Duodenal mucosa (tissue), 2 donors: ENCODE data around the gene USH1C.

Source experiments
- H3K27ac ChIP-seq: one replicate; pipeline ENCODE4 v1.7.0; 2013; ENCODE audit warnings: low read depth, low read length
- H3K27me3 ChIP-seq, 2 donors: one replicate each; pipeline ENCODE4 v1.7.0; 2013; ENCODE audit warnings: low read length in 2 of 2, control low read depth in 1 of 2; ENCODE audit not compliant: insufficient read depth in 2 of 2, control insufficient read depth in 1 of 2
- H3K36me3 ChIP-seq, 2 donors: one replicate each; pipeline ENCODE4 v1.7.0; 2013; ENCODE audit warnings: low read length in 2 of 2, control low read depth in 1 of 2; ENCODE audit not compliant: insufficient read depth in 2 of 2, control insufficient read depth in 1 of 2
- H3K4me1 ChIP-seq, 2 donors: one replicate each; pipeline ENCODE4 v1.7.0; 2013; ENCODE audit warnings: low read length in 2 of 2, control low read depth in 1 of 2; ENCODE audit not compliant: insufficient read depth in 2 of 2, control insufficient read depth in 1 of 2
- H3K4me3 ChIP-seq, 2 donors: one replicate each; pipeline ENCODE4 v1.7.0; 2013; ENCODE audit warnings: low read length in 2 of 2, low read depth in 1 of 2
- H3K9ac ChIP-seq, 2 donors: one replicate each; pipeline ENCODE4 v1.7.0; 2013; ENCODE audit warnings: low read length in 2 of 2, low read depth in 1 of 2
- H3K9me3 ChIP-seq, 2 donors: one replicate each; pipeline ENCODE4 v1.7.0; 2013; ENCODE audit warnings: low read length in 2 of 2, control low read depth in 1 of 2; ENCODE audit not compliant: control insufficient read depth in 1 of 2

USH1C gene

GRCh38 chr11:17558025-17558780 lies 14.0 kb upstream of the USH1C start:
- Histone ChIP-seq H3K9me3 (no peaks in the 10 kb centered on the region), H3K9ac (no peak overlapping the region), H3K36me3 (no peaks in the 10 kb centered on the region), H3K4me3 (no peak overlapping the region), H3K4me1 (no peaks in the 10 kb centered on the region), H3K27ac (no peak overlapping the region), H3K27me3 (no peaks in the 10 kb centered on the region)

DNA sequence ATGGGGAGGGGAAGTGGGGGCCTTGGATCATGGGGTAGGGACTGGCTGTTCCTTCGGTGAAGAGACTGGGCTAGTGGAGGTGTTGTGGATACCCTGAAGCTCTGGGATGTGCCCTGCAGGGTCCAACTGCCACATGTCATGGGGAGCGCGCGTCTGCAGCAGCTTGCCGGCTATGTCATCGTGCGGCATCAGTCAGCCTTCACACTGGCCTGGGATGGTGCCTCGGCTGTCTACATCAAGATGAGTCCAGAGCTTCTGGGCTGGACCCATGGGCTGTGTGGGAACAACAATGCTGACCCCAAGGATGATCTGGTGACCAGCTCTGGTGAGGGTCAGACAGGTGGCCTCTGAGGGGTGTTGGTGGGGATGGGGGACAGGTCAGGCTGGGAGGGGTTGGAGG lies 12.8 kb upstream of the USH1C start:
- H3K27ac ChIP-seq, result no peak overlapping the region

DNA sequence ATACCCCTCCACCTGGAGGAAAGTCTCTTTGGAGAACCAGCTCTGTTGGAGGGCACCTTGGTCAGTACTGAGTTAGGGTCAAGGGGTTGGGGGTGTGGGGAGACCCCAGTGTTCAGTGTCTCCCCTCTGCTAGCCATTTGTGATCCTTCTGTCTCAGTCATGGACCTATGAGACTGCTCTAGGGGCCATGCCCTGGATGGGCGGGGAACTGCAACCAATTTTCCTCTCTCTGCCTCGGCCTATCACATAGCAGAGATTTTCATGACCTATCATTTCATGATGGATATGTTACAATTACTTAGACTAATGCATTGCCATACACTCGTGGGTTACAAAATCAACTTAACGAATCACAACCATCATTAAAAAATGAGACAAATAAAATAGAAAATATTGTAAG lies 10.3 kb upstream of the USH1C start:
- no peaks in the 10 kb centered on the region for H3K4me1 ChIP-seq
- no peaks in the 10 kb centered on the region for H3K9me3 ChIP-seq
- no peaks in the 10 kb centered on the region for H3K27me3 ChIP-seq
- no peak overlapping the region for H3K4me3 ChIP-seq
- no peaks in the 10 kb centered on the region for H3K36me3 ChIP-seq
- H3K9ac ChIP-seq, result no peak overlapping the region
- no peak overlapping the region for H3K27ac ChIP-seq

More for the DNA sequence above, 12.8 kb upstream of the USH1C start:
- H3K4me1 ChIP-seq, result no peaks in the 10 kb centered on the region
- no peaks in the 10 kb centered on the region for H3K27me3 ChIP-seq
- no peak overlapping the region for H3K9ac ChIP-seq
- H3K4me3 ChIP-seq, result no peak overlapping the region
- no peaks in the 10 kb centered on the region for H3K36me3 ChIP-seq
- no peaks in the 10 kb centered on the region for H3K9me3 ChIP-seq

DNA sequence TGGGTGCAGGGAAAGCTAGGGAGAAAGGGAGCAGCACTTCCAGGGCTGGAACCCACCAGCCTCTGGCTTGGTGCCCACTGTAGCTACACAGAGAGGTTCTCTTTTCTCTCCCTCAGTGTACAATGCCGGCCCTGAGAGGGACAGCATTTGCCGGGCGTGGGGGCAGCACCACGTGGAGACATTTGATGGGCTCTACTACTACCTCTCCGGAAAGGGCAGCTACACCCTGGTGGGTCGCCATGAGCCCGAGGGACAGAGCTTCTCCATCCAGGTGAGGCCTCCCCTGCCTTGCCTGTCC lies 9.0 kb upstream of the USH1C start:
- no peaks in the 10 kb centered on the region for H3K4me1 ChIP-seq
- no peaks in the 10 kb centered on the region for H3K36me3 ChIP-seq
- H3K4me3 ChIP-seq, result no peak overlapping the region
- H3K9ac ChIP-seq, result no peak overlapping the region
- no peaks in the 10 kb centered on the region for H3K27me3 ChIP-seq
- H3K9me3 ChIP-seq, result no peaks in the 10 kb centered on the region
- no peak overlapping the region for H3K27ac ChIP-seq

DNA sequence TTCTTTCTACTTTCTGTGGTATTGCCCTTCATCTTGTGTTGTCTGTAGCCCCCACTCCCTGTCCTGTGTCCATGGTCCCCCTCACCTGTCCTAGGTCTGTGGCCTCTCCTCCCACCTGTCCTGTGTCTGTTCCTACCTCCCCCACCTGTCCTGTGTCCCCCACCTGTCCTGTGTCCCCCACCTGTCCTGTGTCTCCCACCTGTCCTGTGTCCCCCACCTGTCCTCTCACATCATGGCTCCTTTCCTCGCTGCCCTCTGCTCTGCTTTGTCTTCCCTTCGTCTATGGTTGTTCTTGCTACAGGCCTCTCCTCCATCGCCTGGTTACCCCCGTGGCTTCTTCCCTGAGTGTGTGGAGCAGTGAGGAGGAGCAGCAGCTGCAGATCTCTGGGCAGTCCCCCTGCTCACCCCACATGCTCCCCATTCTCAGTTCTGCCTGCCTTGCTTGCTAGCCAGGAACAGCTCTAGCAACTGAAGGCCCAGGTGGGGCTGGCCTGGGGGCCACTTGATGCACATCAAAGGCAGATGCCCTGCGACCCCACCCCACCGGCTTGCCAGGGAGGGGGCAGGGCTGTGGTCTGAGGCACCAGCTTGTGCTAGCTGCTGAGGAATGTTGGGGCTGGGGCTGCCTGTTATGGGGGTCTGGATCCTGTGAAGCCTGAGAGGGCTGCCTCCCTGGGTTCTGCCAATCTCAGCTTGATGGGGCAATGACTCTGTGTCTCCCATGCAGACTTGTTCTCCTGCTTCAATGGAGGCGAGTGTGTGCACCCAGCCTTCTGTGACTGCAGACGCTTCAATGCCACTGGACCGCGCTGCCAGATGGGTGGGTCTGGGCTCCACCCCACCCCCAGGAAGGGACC lies 8.4 kb upstream of the USH1C start:
- H3K9me3 ChIP-seq, result no peaks in the 10 kb centered on the region
- no peak overlapping the region for H3K27ac ChIP-seq
- no peaks in the 10 kb centered on the region for H3K4me1 ChIP-seq
- H3K4me3 ChIP-seq, result no peak overlapping the region
- H3K9ac ChIP-seq, result no peak overlapping the region
- peaks cover 0 to 2% of the 10 kb centered on the region in 2 donors for H3K27me3 ChIP-seq
- H3K36me3 ChIP-seq, result no peaks in the 10 kb centered on the region

DNA sequence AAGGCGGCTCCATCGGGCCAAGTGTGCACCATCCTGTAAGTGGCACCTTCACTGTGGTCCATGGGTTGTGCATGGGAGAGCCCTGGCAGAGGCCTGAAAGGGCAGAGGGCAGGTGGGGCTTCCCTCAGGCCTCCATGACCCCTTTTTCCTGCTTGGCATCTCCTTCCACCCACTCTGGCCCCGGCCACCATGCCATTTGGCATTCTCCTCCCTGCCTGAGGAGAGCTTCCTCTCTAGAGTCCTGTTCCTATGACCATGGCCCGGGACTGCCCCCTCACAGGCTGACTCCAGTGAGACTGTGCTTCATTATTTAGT lies 7.8 kb upstream of the USH1C start:
- Histone ChIP-seq H3K36me3 (no peaks in the 10 kb centered on the region), H3K9ac (no peak overlapping the region), H3K4me3 (no peak overlapping the region), H3K4me1 (no peaks in the 10 kb centered on the region), H3K27me3 (peaks cover 0 to 4% of the 10 kb centered on the region in 2 donors), H3K9me3 (no peaks in the 10 kb centered on the region), H3K27ac (no peak overlapping the region)

- peaks cover 2 to 4% of the 10 kb centered on the region in 2 donors for H3K27me3 ChIP-seq
Observed at GRCh38 chr11:17551347-17552040, 7.3 kb upstream of the USH1C start.

GRCh38 chr11:17550450-17551346 lies 6.5 kb upstream of the USH1C start:
- Histone ChIP-seq H3K9me3 (no peaks in the 10 kb centered on the region), H3K27ac (no peak overlapping the region), H3K4me3 (no peak overlapping the region), H3K27me3 (peaks cover 3 to 4% of the 10 kb centered on the region in 2 donors), H3K9ac (no peak overlapping the region), H3K4me1 (no peaks in the 10 kb centered on the region), H3K36me3 (no peaks in the 10 kb centered on the region)

More at GRCh38 chr11:17551347-17552040, 7.3 kb upstream of the USH1C start:
- no peak overlapping the region for H3K4me3 ChIP-seq
- H3K27ac ChIP-seq, result no peak overlapping the region
- H3K9me3 ChIP-seq, result no peaks in the 10 kb centered on the region
- no peaks in the 10 kb centered on the region for H3K4me1 ChIP-seq
- H3K36me3 ChIP-seq, result no peaks in the 10 kb centered on the region
- H3K9ac ChIP-seq, result no peak overlapping the region

GRCh38 chr11:17548444-17548843 lies 4.2 kb upstream of the USH1C start:
- H3K27me3 ChIP-seq, result peaks cover 3 to 4% of the 10 kb centered on the region in 2 donors
- H3K9me3 ChIP-seq, result no peaks in the 10 kb centered on the region
- H3K27ac ChIP-seq, result no peak overlapping the region
- no peaks in the 10 kb centered on the region for H3K4me1 ChIP-seq
- H3K9ac ChIP-seq, result no peak overlapping the region
- H3K36me3 ChIP-seq, result no peaks in the 10 kb centered on the region
- H3K4me3 ChIP-seq, result no peak overlapping the region
